ENCODE measurements around the gene CDX1.

The CDX1 gene

GRCh38 chr5:150163547-150164059 is 3.0 kb upstream of the CDX1 start:
- peak overlapping the region; percentile 52 to 90 for H2BK12ac ChIP-seq (ENCODE audit: low read length in 2 of 2)
- H3K18ac ChIP-seq (ENCODE audit: low read depth in 1 of 2, low read length in 2 of 2): peak overlapping the region; percentile 47 to 91
- H2BK5ac ChIP-seq (ENCODE audit: low read depth, low read length, poor library complexity, severe bottlenecking): peak overlapping the region; percentile 26
- peak overlapping the region; percentile 90 for H4K8ac ChIP-seq (ENCODE audit: low read length)
- H3K27ac ChIP-seq (ENCODE audit: low read length, poor library complexity, severe bottlenecking): no peak overlapping the region
- H3K27me3 ChIP-seq (ENCODE audit: control insufficient read depth in 1 of 2, insufficient read depth in 1 of 2, low read length in 2 of 2): no peaks in the 10 kb centered on the region
- H3K4me3 ChIP-seq (ENCODE audit: insufficient read depth in 1 of 2, low read depth in 1 of 2, low read length in 2 of 2): peak overlapping the region in 1 of 2 experiments; percentile 30
- peak overlapping the region; percentile 73 for H2BK120ac ChIP-seq (ENCODE audit: low read depth, low read length)
- peak overlapping the region; percentile 79 for H3K9ac ChIP-seq (ENCODE audit: low read length)
- H2BK15ac ChIP-seq (ENCODE audit: low read depth, poor library complexity, severe bottlenecking): peak overlapping the region; percentile 70
- H3K14ac ChIP-seq (ENCODE audit: low read length in 2 of 2): peak overlapping the region in 1 of 2 experiments; percentile 18
- peaks cover 2% of the 10 kb centered on the region for H3K79me1 ChIP-seq (replicated peaks; ENCODE audit: low read length, poor library complexity, severe bottlenecking)
- no peak overlapping the region for H3K23ac ChIP-seq (ENCODE audit: low read length in 2 of 2)
- peak overlapping the region; percentile 82 for H2AK5ac ChIP-seq (ENCODE audit: low read length, severe bottlenecking)
- H3K9me3 ChIP-seq (ENCODE audit: control insufficient read depth, low read length): no peaks in the 10 kb centered on the region
- H4K91ac ChIP-seq (ENCODE audit: low read length): peak overlapping the region; percentile 92
- H3K4me2 ChIP-seq (ENCODE audit: low read length, poor library complexity, severe bottlenecking): no peak overlapping the region
- no peaks in the 10 kb centered on the region for H3K36me3 ChIP-seq (ENCODE audit: control insufficient read depth in 1 of 2, insufficient read depth in 2 of 2, low read depth in 1 of 2, low read length in 2 of 2)
- peaks cover 22% of the 10 kb centered on the region for H3K4me1 ChIP-seq (ENCODE audit: control insufficient read depth, insufficient read depth, low read depth, low read length)
- peak overlapping the region; percentile 54 to 60 for H3K4ac ChIP-seq (ENCODE audit: low read depth in 1 of 2, low read length in 2 of 2)
- no peak overlapping the region for H2AFZ ChIP-seq (ENCODE audit: low read depth, low read length)
- 42% methylated on average over 13 of the region's 13 CpGs for WGBS
- no peak for DNase-seq

- Histone ChIP-seq H2BK15ac (ENCODE audit: low read depth, poor library complexity, severe bottlenecking) (peak overlapping the region; percentile 44), H2BK5ac (ENCODE audit: low read depth, low read length, poor library complexity, severe bottlenecking) (no peak overlapping the region), H2BK12ac (ENCODE audit: low read length in 2 of 2) (peak overlapping the region; percentile 8 to 59), H3K27ac (ENCODE audit: low read length, poor library complexity, severe bottlenecking) (no peak overlapping the region), H3K4me2 (ENCODE audit: low read length, poor library complexity, severe bottlenecking) (no peak overlapping the region), H3K4me1 (ENCODE audit: control insufficient read depth, insufficient read depth, low read depth, low read length) (peaks cover 18% of the 10 kb centered on the region), H2BK120ac (ENCODE audit: low read depth, low read length) (peak overlapping the region; percentile 57), H3K9ac (ENCODE audit: low read length) (peak overlapping the region; percentile 79), H2AK5ac (ENCODE audit: low read length, severe bottlenecking) (peak overlapping the region; percentile 23), H3K4me3 (ENCODE audit: insufficient read depth in 1 of 2, low read depth in 1 of 2, low read length in 2 of 2) (no peak overlapping the region), H3K27me3 (ENCODE audit: control insufficient read depth in 1 of 2, insufficient read depth in 1 of 2, low read length in 2 of 2) (peaks cover 0 to 5% of the 10 kb centered on the region in 2 experiments), H3K14ac (ENCODE audit: low read length in 2 of 2) (peak overlapping the region in 1 of 2 experiments; percentile 44), H4K91ac (ENCODE audit: low read length) (peak overlapping the region; percentile 45), H3K23ac (ENCODE audit: low read length in 2 of 2) (no peak overlapping the region), H3K79me1 (replicated peaks; ENCODE audit: low read length, poor library complexity, severe bottlenecking) (no peaks in the 10 kb centered on the region), H3K18ac (ENCODE audit: low read depth in 1 of 2, low read length in 2 of 2) (peak overlapping the region; percentile 2 to 16), H3K9me3 (ENCODE audit: control insufficient read depth, low read length) (no peaks in the 10 kb centered on the region), H3K4ac (ENCODE audit: low read depth in 1 of 2, low read length in 2 of 2) (peak overlapping the region in 1 of 2 experiments; percentile 76), H3K36me3 (ENCODE audit: control insufficient read depth in 1 of 2, insufficient read depth in 2 of 2, low read depth in 1 of 2, low read length in 2 of 2) (no peaks in the 10 kb centered on the region), H2AFZ (ENCODE audit: low read depth, low read length) (no peak overlapping the region), H4K8ac (ENCODE audit: low read length) (peak overlapping the region; percentile 78)
- peak; percentile 40 for DNase-seq
- WGBS: 47% methylated on average over 6 of the region's 6 CpGs
Observed at GRCh38 chr5:150164211-150164980, 2.2 kb upstream of the CDX1 start.

- peaks cover 0 to 16% of the 10 kb centered on the region in 2 experiments for H3K27me3 ChIP-seq (ENCODE audit: control insufficient read depth in 1 of 2, insufficient read depth in 1 of 2, low read length in 2 of 2)
- no peak overlapping the region for H2AFZ ChIP-seq (ENCODE audit: low read depth, low read length)
- H2BK12ac ChIP-seq (ENCODE audit: low read length in 2 of 2): peak overlapping the region in 1 of 2 experiments; percentile 29
- peak overlapping the region in 1 of 2 experiments; percentile 22 for H3K4me3 ChIP-seq (ENCODE audit: insufficient read depth in 1 of 2, low read depth in 1 of 2, low read length in 2 of 2)
- no peak overlapping the region for H3K27ac ChIP-seq (ENCODE audit: low read length, poor library complexity, severe bottlenecking)
- no peak overlapping the region for H2BK120ac ChIP-seq (ENCODE audit: low read depth, low read length)
- no peaks in the 10 kb centered on the region for H3K36me3 ChIP-seq (ENCODE audit: control insufficient read depth in 1 of 2, insufficient read depth in 2 of 2, low read depth in 1 of 2, low read length in 2 of 2)
- H2BK5ac ChIP-seq (ENCODE audit: low read depth, low read length, poor library complexity, severe bottlenecking): no peak overlapping the region
- H3K4ac ChIP-seq (ENCODE audit: low read depth in 1 of 2, low read length in 2 of 2): no peak overlapping the region
- no peaks in the 10 kb centered on the region for H3K79me1 ChIP-seq (replicated peaks; ENCODE audit: low read length, poor library complexity, severe bottlenecking)
- no peak overlapping the region for H3K14ac ChIP-seq (ENCODE audit: low read length in 2 of 2)
- no peak overlapping the region for H4K91ac ChIP-seq (ENCODE audit: low read length)
- H3K23ac ChIP-seq (ENCODE audit: low read length in 2 of 2): no peak overlapping the region
- WGBS: 52% methylated on average over 27 of the region's 27 CpGs
- no peak overlapping the region for H3K9ac ChIP-seq (ENCODE audit: low read length)
- no peak overlapping the region for H3K4me2 ChIP-seq (ENCODE audit: low read length, poor library complexity, severe bottlenecking)
- peak overlapping the region; percentile 74 for H4K8ac ChIP-seq (ENCODE audit: low read length)
- no peaks in the 10 kb centered on the region for H3K9me3 ChIP-seq (ENCODE audit: control insufficient read depth, low read length)
- peak overlapping the region; percentile 13 for H2BK15ac ChIP-seq (ENCODE audit: low read depth, poor library complexity, severe bottlenecking)
- H2AK5ac ChIP-seq (ENCODE audit: low read length, severe bottlenecking): no peak overlapping the region
- peak overlapping the region in 1 of 2 experiments; percentile 21 for H3K18ac ChIP-seq (ENCODE audit: low read depth in 1 of 2, low read length in 2 of 2)
- no peak for DNase-seq
- H3K4me1 ChIP-seq (ENCODE audit: control insufficient read depth, insufficient read depth, low read depth, low read length): peaks cover 10% of the 10 kb centered on the region
Observed at GRCh38 chr5:150166037-150166649, 435 bp upstream of the CDX1 start.

GRCh38 chr5:150167512-150167850 is 903 bp downstream of the CDX1 start:
- WGBS: 64% methylated on average over 15 of the region's 15 CpGs

More at GRCh38 chr5:150167512-150167850, 903 bp downstream of the CDX1 start:
- Histone ChIP-seq H2BK5ac (ENCODE audit: low read depth, low read length, poor library complexity, severe bottlenecking) (no peak overlapping the region), H3K23ac (ENCODE audit: low read length in 2 of 2) (no peak overlapping the region), H3K4ac (ENCODE audit: low read depth in 1 of 2, low read length in 2 of 2) (no peak overlapping the region), H2BK15ac (ENCODE audit: low read depth, poor library complexity, severe bottlenecking) (no peak overlapping the region), H3K27ac (ENCODE audit: low read length, poor library complexity, severe bottlenecking) (no peak overlapping the region), H2BK120ac (ENCODE audit: low read depth, low read length) (no peak overlapping the region), H3K14ac (ENCODE audit: low read length in 2 of 2) (no peak overlapping the region), H2AK5ac (ENCODE audit: low read length, severe bottlenecking) (no peak overlapping the region), H3K36me3 (ENCODE audit: control insufficient read depth in 1 of 2, insufficient read depth in 2 of 2, low read depth in 1 of 2, low read length in 2 of 2) (no peaks in the 10 kb centered on the region), H3K79me1 (replicated peaks; ENCODE audit: low read length, poor library complexity, severe bottlenecking) (no peaks in the 10 kb centered on the region), H3K27me3 (ENCODE audit: control insufficient read depth in 1 of 2, insufficient read depth in 1 of 2, low read length in 2 of 2) (peaks cover 0 to 16% of the 10 kb centered on the region in 2 experiments), H3K4me2 (ENCODE audit: low read length, poor library complexity, severe bottlenecking) (no peak overlapping the region), H4K8ac (ENCODE audit: low read length) (no peak overlapping the region), H4K91ac (ENCODE audit: low read length) (no peak overlapping the region), H3K4me3 (ENCODE audit: insufficient read depth in 1 of 2, low read depth in 1 of 2, low read length in 2 of 2) (no peak overlapping the region), H3K9ac (ENCODE audit: low read length) (no peak overlapping the region), H3K9me3 (ENCODE audit: control insufficient read depth, low read length) (no peaks in the 10 kb centered on the region), H2AFZ (ENCODE audit: low read depth, low read length) (no peak overlapping the region), H2BK12ac (ENCODE audit: low read length in 2 of 2) (no peak overlapping the region), H3K18ac (ENCODE audit: low read depth in 1 of 2, low read length in 2 of 2) (no peak overlapping the region), H3K4me1 (ENCODE audit: control insufficient read depth, insufficient read depth, low read depth, low read length) (peaks cover 9% of the 10 kb centered on the region)
- no peak for DNase-seq
